Neural progenitor cell (in vitro differentiated cells): ENCODE measurements around the gene GINS2. TPM values are rescaled to one million over a fixed set of nuclear protein-coding genes. Genes with fewer than 3 reads are reported as not detected.
A peak's percentile ranks its signal among the peaks of the same experiment; 100 is the strongest.

ENCODE experiments used
- DNase-seq: peaks from one replicate; pipeline ENCODE4 v3.0.0-alpha.2; 2016; ENCODE audit warnings: low spot score
- H2AFZ ChIP-seq: fragments of 200-600 bp; sonication (generic); replicated peaks from 2 replicates; pipeline ENCODE4 v1.6.1; 2016; ENCODE audit warnings: antibody characterized with exemption
- H3F3A ChIP-seq: fragments of 200-600 bp; sonication (generic); 2 replicates; pipeline ENCODE4 v1.6.1; 2016; ENCODE audit warnings: antibody characterized with exemption, low read depth
- H3K27ac ChIP-seq: fragments of 200-600 bp; sonication (generic); 2 replicates; pipeline ENCODE4 v1.5.1; 2016; ENCODE audit warnings: mild to moderate bottlenecking
- H3K27me3 ChIP-seq: fragments of 200-600 bp; sonication (generic); 2 replicates; pipeline ENCODE4 v1.6.1; 2016; ENCODE audit warnings: mild to moderate bottlenecking, moderate library complexity
- H3K36me3 ChIP-seq: fragments of 200-600 bp; sonication (generic); 2 replicates; pipeline ENCODE4 v1.5.1; 2016
- H3K4me1 ChIP-seq: fragments of 200-600 bp; sonication (generic); 2 replicates; pipeline ENCODE4 v1.6.1; 2016; ENCODE audit warnings: mixed run types
- H3K4me2 ChIP-seq: fragments of 200-600 bp; sonication (generic); 2 replicates; pipeline ENCODE4 v1.6.1; 2016
- H3K4me3 ChIP-seq: fragments of 200-600 bp; sonication (generic); 2 replicates; pipeline ENCODE4 v1.5.1; 2016
- H3K79me2 ChIP-seq: fragments of 200-600 bp; sonication (generic); 2 replicates; pipeline ENCODE4 v1.6.1; 2016; ENCODE audit warnings: low read depth
- H3K9ac ChIP-seq: fragments of 200-600 bp; sonication (generic); 2 replicates; pipeline ENCODE4 v1.6.1; 2016
- H3K9me3 ChIP-seq: fragments of 200-600 bp; sonication (generic); 2 replicates; pipeline ENCODE4 v1.5.1; 2016; ENCODE audit warnings: low read depth
- H4K20me1 ChIP-seq: fragments of 200-600 bp; sonication (generic); 2 replicates; pipeline ENCODE4 v1.6.1; 2016; ENCODE audit warnings: low read depth
- H3K27ac Mint-ChIP-seq: 3 replicates; pipeline ENCODE4 v1.8.0; 2021; ENCODE audit warnings: mixed read lengths
- H3K27me3 Mint-ChIP-seq: 2 replicates; pipeline ENCODE4 v1.8.0; 2022; ENCODE audit warnings: low read depth, mild to moderate bottlenecking, inconsistent platforms, moderate library complexity, mixed read lengths; ENCODE audit not compliant: insufficient read depth
- H3K36me3 Mint-ChIP-seq: 3 replicates; pipeline ENCODE4 v1.8.0; 2021; ENCODE audit warnings: mixed read lengths
- H3K4me1 Mint-ChIP-seq: 3 replicates; pipeline ENCODE4 v1.8.0; 2021; ENCODE audit warnings: mixed read lengths
- H3K4me3 Mint-ChIP-seq: 3 replicates; pipeline ENCODE4 v1.8.0; 2021; ENCODE audit warnings: mild to moderate bottlenecking, moderate library complexity, mixed read lengths
- H3K9me3 Mint-ChIP-seq: 3 replicates; pipeline ENCODE4 v1.8.0; 2020; ENCODE audit warnings: mixed read lengths
- EZH2 ChIP-seq: fragments of 200-600 bp; sonication (generic); IDR thresholded peaks from 2 replicates; pipeline ENCODE4 v1.6.1; 2017; ENCODE audit warnings: antibody characterized with exemption, mild to moderate bottlenecking, moderate library complexity
- EZH2phosphoT487 ChIP-seq: fragments of 200-600 bp; sonication (generic); IDR thresholded peaks from 2 replicates; pipeline ENCODE4 v1.6.1; 2017; ENCODE audit warnings: antibody characterized with exemption
- total RNA-seq: library from RNA; depleted of rRNA; stranded (reverse); fragments of >200 nt; gene quantifications from 2 replicates; pipeline ENCODE4 v1.2.3, GENCODE V29; 2015; ENCODE audit warnings: low replicate concordance
- TF ChIP-seq, protein P1 (sequence below): fragments of 200-600 bp; sonication (generic); IDR thresholded peaks from 2 replicates; pipeline ENCODE4 v1.5.1; 2017; ENCODE audit warnings: antibody characterized with exemption, mild to moderate bottlenecking

Gene GINS2
- total RNA-seq, 1 donor from 2014 or later, result 47.9 TPM

DNA sequence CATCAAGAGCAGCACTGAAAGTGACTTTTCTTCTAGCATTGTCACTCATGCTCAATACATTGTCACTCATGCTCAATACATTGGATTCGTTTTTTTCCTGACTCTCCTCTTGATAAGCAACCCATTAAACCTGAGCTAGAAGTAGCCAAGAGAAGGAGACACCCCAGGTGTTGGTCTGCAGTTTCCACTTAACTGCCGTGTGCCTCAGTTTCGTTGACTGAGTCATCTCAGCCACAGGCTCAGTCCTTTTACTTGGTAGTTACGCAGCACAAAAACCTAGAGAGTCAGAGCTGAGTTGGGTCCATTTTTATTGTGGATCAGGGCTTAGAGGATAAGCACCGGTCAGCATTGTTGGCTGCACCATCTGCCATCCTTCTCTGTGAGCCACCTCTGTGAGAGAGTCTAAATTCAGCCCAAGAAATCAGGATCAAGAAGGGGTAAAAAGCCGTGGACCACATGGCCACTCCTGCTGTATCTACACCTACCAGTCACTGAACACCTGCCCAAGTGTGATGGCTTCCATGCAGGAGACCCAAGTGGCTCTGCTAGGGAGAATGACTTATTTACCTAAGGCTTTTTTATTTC lies 11.3 kb downstream of the GINS2 start:
- Histone ChIP-seq H3K9me3 (no peaks in the 10 kb centered on the region), H2AFZ (no peak overlapping the region), H3K4me3 (no peak overlapping the region), H3K27me3 (no peaks in the 10 kb centered on the region), H3F3A (peaks cover 10% of the 10 kb centered on the region), H3K9ac (no peak overlapping the region), H3K4me2 (no peak overlapping the region), H3K36me3 (no peaks in the 10 kb centered on the region), H3K27ac (no peak overlapping the region), H3K4me1 (no peaks in the 10 kb centered on the region), H3K79me2 (no peaks in the 10 kb centered on the region), H4K20me1 (peaks cover 9% of the 10 kb centered on the region)
- peaks cover 2% of the 10 kb centered on the region for H3K27me3 Mint-ChIP-seq
- DNase-seq, result no peak
- TF ChIP-seq, protein P1, sequence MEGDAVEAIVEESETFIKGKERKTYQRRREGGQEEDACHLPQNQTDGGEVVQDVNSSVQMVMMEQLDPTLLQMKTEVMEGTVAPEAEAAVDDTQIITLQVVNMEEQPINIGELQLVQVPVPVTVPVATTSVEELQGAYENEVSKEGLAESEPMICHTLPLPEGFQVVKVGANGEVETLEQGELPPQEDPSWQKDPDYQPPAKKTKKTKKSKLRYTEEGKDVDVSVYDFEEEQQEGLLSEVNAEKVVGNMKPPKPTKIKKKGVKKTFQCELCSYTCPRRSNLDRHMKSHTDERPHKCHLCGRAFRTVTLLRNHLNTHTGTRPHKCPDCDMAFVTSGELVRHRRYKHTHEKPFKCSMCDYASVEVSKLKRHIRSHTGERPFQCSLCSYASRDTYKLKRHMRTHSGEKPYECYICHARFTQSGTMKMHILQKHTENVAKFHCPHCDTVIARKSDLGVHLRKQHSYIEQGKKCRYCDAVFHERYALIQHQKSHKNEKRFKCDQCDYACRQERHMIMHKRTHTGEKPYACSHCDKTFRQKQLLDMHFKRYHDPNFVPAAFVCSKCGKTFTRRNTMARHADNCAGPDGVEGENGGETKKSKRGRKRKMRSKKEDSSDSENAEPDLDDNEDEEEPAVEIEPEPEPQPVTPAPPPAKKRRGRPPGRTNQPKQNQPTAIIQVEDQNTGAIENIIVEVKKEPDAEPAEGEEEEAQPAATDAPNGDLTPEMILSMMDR, result no peak
- TF ChIP-seq EZH2 (no peak), EZH2phosphoT487 (no peak)
- H3K27ac Mint-ChIP-seq, result peak overlapping the region; percentile 16
- H3K36me3 Mint-ChIP-seq, result peaks cover 19% of the 10 kb centered on the region
- H3K4me1 Mint-ChIP-seq, result no peaks in the 10 kb centered on the region
- H3K4me3 Mint-ChIP-seq, result no peak overlapping the region
- H3K9me3 Mint-ChIP-seq, result no peaks in the 10 kb centered on the region

- H4K20me1 ChIP-seq, result peaks cover 9% of the 10 kb centered on the region
- H3K36me3 Mint-ChIP-seq, result peaks cover 22% of the 10 kb centered on the region
- no peaks in the 10 kb centered on the region for H3K79me2 ChIP-seq
- H3K27ac Mint-ChIP-seq, result no peak overlapping the region
- no peak overlapping the region for H2AFZ ChIP-seq
- TF ChIP-seq EZH2phosphoT487 (no peak), EZH2 (no peak)
- TF ChIP-seq, protein P1, result no peak
- no peaks in the 10 kb centered on the region for H3K4me1 Mint-ChIP-seq
- no peaks in the 10 kb centered on the region for H3K27me3 ChIP-seq
- H3K36me3 ChIP-seq, result no peaks in the 10 kb centered on the region
- H3K4me3 ChIP-seq, result no peak overlapping the region
- no peak overlapping the region for H3K4me3 Mint-ChIP-seq
- H3K27ac ChIP-seq, result peak overlapping the region; percentile 10
- H3K4me2 ChIP-seq, result no peak overlapping the region
- H3K9ac ChIP-seq, result peak overlapping the region; percentile 12
- no peak for DNase-seq
- H3K27me3 Mint-ChIP-seq, result peaks cover 2% of the 10 kb centered on the region
- no peaks in the 10 kb centered on the region for H3K9me3 ChIP-seq
- no peaks in the 10 kb centered on the region for H3K4me1 ChIP-seq
- peaks cover 10% of the 10 kb centered on the region for H3F3A ChIP-seq
- H3K9me3 Mint-ChIP-seq, result no peaks in the 10 kb centered on the region
Observed at GRCh38 chr16:85676466-85676865, 12.3 kb downstream of the GINS2 start.

DNA sequence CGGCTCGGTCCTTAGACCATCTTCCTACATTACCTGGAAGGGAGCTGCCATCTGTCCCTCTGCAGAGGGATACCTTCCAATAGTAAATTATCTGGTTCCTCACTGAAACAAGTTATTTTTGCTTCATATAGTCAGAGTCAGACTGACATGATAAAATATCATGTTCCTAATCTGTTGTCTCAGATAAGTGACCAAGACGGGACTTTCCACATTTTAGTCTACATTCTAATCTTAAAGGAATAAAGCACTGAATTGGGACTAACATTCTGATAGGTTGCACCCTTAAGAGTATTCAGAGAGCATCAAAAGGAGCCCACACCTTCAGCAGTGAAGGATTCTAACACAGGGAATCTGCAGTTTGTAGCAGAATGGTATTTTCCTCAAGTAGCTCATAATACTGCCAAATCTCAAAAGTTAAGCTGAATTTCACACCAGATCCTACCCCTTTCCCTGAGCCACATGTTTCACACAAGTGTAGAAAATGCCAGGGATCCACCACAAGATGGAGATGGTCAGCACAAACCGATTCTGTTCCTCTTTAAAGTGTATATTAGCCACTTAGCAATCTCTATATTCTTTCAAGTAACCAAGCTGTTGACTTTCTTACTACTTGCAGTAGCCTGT lies 13.4 kb downstream of the GINS2 start:
- no peaks in the 10 kb centered on the region for H3K79me2 ChIP-seq
- no peaks in the 10 kb centered on the region for H3K36me3 ChIP-seq
- Mint-ChIP-seq H3K27ac (no peak overlapping the region), H3K4me1 (no peaks in the 10 kb centered on the region), H3K4me3 (no peak overlapping the region), H3K9me3 (no peaks in the 10 kb centered on the region), H3K27me3 (peaks cover 3% of the 10 kb centered on the region), H3K36me3 (peaks cover 25% of the 10 kb centered on the region)
- TF ChIP-seq EZH2, result no peak
- TF ChIP-seq, protein P1, result peak; percentile 55
- H3K4me2 ChIP-seq, result no peak overlapping the region
- DNase-seq, result no peak
- peaks cover 13% of the 10 kb centered on the region for H3F3A ChIP-seq
- no peak overlapping the region for H3K4me3 ChIP-seq
- no peak overlapping the region for H2AFZ ChIP-seq
- no peak overlapping the region for H3K27ac ChIP-seq
- H3K9me3 ChIP-seq, result no peaks in the 10 kb centered on the region
- H3K9ac ChIP-seq, result no peak overlapping the region
- H3K27me3 ChIP-seq, result no peaks in the 10 kb centered on the region
- H3K4me1 ChIP-seq, result no peaks in the 10 kb centered on the region
- H4K20me1 ChIP-seq, result peaks cover 9% of the 10 kb centered on the region
